GM18867 (cell line): ENCODE results near the gene SLC22A16.

ENCODE experiments used
- ATAC-seq: cut with Tn5 transposase; IDR thresholded peaks from one replicate; pipeline ENCODE4 v1.9.1; 2021; ENCODE audit warnings: mild to moderate bottlenecking, moderate library complexity; ENCODE audit not compliant: unreplicated experiment

SLC22A16 gene

GRCh38 chr6:110448846-110449540, 27.4 kb downstream of the SLC22A16 start:
- ATAC-seq, result no peak

- ATAC-seq, result no peak
Measured at GRCh38 chr6:110447761-110448160, 28.7 kb downstream of the SLC22A16 start.

DNA sequence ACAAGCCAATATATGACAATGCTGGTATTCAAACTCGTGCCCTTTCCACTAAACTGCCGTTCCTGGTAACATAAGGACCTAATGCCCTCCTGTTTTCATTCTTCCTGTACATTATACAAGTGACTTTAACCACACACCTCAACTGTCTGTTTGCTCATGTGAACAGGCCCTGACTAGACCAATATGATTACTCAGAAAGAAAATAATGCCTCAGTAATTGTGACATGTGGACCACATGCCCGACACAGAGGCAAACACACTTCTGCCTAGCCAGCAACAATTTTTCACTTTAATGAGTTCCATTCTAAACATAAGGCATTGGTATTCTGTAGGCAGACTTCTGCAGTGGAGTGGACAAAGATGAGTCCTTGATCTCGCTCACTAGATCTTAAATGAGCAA, 30.0 kb downstream of the SLC22A16 start:
- no peak for ATAC-seq

- no peak for ATAC-seq
Measured at GRCh38 chr6:110440026-110440425, 36.4 kb downstream of the SLC22A16 start.

GRCh38 chr6:110439356-110439755, 37.1 kb downstream of the SLC22A16 start:
- ATAC-seq, result no peak

DNA sequence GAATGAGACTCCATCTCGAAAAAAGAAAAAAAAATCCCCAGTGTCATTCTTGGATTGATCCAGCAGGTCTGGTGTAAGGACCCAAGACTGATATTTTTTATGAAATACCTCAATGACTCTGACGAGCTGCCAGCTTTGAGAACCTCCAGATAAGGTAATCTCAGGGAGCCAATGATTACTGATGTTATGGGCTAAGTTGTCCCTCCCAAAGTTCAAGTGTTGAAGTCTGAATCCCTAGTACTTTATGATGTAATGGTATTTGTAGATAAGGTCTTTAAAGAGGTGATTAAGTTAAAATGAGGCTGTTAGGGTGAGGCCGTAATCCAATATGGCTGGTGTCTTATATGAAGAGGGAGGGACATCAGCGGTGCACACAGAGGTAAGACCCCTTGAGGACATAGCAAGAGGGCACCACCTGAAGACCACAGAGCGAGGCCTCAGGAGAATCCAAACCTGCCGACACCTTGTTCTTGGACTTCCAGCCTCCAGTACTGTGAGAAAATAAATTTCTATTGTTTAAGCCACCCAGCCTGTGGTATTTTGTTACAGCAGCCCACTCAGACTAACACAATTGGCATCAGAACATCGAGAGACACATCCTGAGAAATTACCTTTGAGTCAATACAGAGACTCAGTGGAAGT, 41.3 kb downstream of the SLC22A16 start:
- no peak for ATAC-seq

DNA sequence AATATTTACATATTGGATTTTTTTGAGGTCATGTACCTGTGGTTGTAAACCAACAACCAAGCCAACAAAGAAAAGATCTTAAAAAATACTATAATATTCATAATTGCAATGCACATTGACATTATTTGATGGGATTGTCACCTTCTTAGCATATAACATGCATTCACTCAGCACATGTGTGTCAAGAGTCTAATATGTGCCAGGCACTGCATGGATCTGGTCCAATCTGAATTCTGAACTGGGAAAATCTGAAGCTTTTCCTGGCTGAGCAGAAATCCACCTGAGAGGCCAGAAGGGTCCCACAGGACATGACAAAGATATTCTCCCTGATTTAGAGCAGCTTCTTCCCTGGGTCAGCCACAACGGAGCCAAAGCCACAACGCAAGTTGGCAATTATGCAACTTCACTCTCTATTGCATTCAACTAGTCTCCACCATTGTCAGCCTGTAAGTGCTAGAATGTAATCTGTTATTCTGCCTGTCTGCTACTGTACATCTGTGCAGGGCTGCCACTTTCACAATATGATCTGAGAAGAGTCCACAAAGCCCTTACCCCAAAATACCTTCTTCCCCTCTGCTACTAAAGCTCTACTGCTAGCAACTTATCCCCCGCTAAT, 44.0 kb downstream of the SLC22A16 start:
- no peak for ATAC-seq

DNA sequence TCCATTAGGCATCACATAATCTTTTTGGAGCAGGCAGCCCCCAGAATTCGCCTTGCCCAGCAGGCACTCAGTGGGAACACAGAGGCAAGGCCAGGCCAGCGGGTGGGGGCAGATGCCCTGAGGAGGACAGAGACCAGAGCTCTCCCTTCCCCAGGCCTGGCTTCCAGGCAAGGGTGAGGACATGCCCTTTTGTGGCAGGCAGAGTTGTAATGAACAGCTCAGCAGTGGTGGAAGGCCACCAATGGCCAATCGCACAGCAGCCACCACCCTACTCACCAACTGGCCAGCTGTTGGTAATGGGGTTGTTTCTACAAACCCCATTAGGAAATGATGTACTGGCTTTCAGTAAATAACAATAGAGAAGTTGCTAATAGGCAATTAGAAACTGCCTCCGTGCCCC, 45.7 kb downstream of the SLC22A16 start:
- ATAC-seq, result no peak

DNA sequence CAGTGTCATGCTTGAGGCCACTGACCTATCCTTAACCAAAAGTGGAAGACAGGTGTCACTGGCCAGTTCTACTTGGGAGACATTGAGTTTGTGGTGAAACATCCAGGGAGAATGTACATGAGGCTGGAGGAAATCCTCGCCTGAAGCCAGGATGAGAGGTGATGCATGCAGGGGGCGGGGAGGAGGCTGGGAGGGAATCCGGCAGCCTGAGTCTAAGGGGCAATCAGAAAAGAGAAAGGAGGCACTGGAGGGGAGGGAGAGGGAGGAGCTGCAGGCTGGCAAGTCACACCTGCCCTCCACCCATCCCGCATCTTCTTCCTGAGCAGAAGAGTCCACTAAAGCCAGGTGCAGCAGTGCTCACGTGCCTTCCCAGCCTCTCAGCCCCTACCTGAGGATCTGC, 46.2 kb downstream of the SLC22A16 start:
- no peak for ATAC-seq

DNA sequence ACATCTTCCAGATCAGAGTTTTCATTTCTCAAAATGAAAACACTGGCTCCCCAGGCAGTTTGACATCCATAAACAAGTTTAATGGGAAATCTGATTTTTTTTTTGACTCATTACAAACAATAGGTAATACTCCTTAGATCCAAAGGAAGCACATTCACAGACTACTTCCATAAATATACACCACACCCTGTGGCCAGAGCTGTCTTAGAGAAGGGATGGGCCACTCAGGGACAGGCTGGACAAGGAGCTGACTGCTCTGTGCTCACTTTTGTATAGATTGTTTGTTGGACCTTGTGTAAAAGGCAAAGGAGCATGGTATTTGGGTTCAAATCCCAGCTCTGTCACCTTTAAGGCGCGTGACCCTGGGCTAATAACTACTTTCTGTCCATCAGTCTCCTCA, 48.3 kb downstream of the SLC22A16 start:
- no peak for ATAC-seq

GRCh38 chr6:110425816-110426215, 50.6 kb downstream of the SLC22A16 start:
- ATAC-seq, result no peak

DNA sequence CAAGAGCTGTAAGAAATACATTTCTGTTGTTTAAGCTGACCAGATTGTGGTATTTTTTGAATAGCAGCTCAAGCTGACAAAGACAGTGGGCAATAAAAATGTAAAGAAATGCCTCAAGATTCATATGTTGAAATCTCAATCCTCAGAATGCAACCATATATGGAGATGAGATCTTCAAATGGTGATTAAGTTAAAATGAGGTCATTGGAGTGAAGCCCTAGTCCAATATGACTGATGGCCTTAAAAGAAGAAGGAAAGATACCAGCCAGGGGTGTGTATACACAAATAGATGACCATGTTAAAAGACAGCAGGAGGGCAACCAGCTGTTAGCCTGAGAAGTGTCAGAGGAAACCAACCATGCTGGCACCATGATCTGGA, 54.0 kb downstream of the SLC22A16 start:
- no peak for ATAC-seq

DNA sequence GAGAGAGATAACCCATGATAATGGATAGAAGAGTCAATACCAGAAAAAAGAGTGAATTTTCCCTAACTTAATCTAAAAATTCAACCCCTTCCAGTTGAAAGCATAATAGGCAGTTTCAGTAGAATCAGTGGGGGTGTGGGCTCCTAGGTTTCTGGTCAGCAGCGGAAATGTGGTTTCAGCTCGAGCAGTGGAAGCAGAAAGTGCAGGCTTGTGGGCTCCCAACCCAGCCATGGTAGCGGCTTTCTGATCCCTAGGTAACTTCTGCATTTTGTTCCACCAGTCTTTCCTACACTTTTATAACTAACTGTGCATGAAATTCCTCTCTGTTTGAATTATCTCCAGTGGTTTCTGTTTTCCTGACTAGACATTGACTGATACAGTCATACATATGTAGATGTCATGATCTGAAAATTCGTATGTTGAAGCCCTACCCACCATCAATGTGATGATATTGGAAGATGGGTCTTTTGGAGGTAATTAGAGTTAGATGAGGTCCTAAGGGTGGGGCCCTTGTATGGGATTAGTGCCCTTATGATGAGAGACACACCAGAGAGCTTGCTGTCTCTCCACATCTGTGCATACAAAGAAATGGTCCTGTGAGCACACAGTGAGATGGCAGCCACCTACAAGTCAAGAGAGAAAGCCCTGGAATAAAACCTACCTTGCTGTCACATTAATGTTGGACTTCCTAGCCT, 54.5 kb downstream of the SLC22A16 start:
- no peak for ATAC-seq

DNA sequence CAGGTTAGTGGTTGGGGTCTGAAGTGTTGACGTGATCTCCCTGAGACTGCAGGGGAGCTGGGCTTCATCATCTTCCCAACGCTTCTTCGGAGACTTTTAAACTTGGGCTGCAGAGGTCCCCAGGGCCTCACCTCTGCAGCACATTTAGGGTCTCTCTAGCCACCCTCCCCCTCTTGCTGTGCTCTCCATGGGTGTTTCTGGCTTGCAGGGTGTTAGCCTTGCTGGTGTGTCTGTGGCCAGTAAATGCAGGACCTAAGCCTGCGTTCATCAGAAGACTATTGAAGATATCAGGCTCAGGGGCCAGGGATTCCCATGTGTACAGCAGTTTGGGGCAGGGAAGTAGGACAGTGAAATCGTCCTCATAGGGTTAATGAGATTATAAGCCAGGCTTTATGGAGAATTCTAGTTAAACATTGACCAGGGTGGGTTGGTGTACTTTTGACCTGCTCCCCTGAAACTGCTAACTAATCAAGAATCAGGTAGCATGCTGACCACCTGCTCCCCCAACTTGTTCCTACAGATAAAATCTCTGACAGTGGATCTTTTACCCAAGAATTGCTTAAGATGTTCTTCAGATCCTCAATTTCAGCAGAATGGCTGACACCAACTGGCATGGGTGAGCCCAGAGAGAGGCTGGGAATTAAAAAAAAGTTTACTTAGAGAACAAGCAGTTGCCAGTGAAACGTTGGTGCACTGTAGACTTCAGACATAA, 57.2 kb downstream of the SLC22A16 start:
- ATAC-seq, result no peak

- no peak for ATAC-seq
Measured at GRCh38 chr6:110418594-110418993, 57.8 kb downstream of the SLC22A16 start.

DNA sequence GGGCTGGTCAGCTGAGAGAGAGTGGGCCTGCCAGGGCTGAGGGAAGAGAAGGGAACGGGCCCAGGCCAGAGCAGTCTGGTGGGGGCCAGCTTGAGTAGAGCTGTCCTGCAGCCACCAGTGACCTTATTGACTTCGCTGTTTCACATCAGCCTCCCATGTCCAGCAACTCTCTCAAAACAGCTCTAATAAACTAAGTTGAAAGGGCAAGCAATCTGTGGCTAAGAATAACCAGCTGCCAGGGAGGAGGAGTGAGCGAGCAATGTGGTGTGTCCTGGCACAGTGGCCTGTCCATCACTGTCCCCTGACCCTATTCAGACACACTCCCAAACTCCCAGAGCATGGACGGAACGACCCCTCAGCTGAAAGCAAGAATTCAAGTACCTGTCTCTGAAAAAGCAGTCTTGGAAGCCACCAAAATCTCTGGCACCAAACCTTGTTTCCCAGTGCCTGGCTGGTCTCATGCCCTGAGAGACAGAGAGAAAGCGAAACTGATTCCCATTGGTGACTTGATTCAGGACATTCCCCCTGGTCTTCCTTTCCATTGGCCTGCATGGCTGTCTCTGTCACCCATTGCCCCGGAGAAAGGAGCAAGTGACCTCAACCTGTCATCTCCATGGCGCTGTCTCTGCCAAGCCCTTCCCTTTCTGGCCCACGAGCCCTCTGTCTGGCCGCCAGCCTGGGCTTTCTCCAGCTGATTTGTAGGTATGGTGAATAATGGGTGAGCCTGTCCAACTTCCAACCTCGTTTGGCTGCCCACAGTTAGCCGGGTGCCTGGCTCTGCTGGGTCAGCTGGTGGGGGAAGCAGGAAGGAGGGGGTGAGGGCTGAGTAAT, 61.1 kb downstream of the SLC22A16 start, which contains the start of gene DDO:
Gene DDO, minus strand, starts transcription at position 490 of the 831 bp plus-strand sequence. CDS start 2,113 bp downstream, outside the sequence.
- ATAC-seq, result no peak

DNA sequence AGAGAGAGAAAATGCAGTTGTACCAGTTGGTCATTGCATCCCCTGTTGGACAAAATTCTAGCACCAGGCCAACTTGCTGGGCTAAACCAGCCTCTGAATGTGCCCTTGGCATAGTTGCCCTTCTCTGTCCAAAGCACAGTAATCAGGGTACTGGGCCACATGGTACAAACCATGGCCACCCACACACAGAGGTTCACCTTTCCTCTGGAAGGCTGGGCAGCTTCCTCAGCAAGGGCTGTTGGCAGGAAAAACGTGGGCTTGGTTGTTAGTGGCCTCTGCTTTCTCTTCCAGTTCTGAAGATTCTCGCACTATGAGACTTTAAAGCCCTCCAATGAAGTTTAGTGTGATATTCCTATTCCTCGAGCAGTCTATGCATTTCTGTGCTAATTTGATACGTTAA, 61.7 kb downstream of the SLC22A16 start:
- ATAC-seq, result no peak

DNA sequence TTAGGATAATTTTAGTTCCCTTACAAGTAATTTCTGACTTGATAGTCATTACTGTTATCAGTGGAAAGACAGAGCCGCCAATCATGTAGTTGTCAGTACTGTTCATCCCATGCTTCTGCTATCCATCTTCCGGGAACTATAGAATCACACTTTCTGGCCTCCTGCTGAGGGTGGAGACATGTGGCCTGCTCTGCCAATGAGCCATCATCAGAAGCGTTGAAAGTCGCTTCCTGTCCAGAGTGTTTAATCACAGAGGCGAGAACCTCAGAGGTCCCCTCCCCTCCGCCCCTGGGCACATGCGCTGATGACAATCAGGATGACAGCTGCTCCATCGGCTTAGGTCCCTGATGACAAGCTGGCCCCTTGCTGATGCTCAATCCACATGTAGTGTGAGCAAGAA, 64.1 kb downstream of the SLC22A16 start:
- no peak for ATAC-seq

- ATAC-seq, result no peak
Measured at GRCh38 chr6:110410511-110410910, 65.9 kb downstream of the SLC22A16 start.

DNA sequence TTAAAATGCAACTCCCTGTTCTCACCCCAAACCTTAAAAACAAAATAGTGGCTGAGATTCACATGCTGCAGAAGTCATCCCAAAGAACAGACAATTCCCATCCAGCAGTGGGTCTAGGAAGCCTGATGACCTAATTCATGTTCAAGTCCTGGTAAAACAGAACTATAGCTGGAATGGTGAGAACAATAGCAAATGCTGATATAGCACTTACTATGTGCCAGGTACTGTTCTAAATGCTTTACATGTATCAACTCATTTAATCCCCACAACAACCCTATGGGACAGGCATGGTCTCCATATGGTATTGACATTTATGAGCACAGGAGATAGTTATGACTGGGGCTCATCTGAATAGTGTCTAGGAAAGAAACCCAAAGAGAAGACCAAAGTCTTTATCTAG, 66.6 kb downstream of the SLC22A16 start:
- ATAC-seq, result no peak
